NAMALWA (cell line): ENCODE results near the gene DNAH7.
"Not testable (repeated sequence)": the region's sequence is repeated elsewhere in the genome, so short reads cannot be mapped to it uniquely, and the experiment has no call there.

Experiments used
- DNase-seq: peaks from one replicate; pipeline ENCODE4 v3.0.0-alpha.2; 2015; ENCODE audit warnings: low spot score

DNAH7 gene

DNA sequence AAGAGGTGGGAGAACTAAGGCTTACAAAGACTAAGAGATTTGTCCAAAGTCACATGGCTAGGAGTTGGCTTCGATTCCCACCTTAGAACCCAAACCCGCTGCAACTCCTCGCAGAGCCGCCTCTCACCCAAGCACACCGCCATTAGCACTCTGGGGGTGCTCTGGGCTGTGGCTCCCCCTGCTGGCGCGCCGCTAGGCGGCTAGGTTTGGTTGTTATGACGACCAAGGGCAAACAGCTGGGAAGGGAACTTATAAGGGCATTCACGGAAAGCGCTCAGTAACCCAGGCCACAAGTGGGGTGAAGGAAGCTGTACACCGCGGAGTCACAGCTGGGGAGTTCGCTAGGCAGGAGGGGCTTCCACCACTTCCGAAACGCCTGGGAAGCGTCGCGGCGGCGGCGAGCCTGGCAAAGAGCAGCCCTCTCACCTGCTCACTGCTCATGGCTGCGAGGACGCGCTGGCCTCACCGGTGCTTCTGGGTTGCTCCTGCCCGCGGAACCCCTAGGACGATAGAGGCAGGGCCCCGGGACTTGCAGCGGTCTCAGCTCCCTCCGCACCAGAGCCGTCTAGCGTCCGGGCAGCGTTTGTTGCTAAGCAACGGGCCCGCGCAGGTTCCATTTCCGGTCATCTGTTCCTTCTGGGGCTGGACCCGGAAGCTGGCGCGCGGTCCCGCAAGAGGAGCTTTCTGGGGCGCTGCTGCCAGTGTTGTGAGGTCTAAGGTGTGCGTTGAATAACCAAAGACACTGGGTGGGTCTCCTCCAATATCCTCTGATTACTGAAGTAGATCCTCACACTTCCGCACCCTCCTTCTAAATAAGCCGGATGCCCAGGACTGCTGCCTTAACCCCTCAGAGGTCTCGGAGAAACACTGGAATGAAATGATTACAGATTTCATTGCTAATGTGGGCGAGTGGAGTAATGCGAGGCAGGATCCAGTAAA lies at the start of gene DNAH7:
Gene DNAH7, minus strand, starts transcription at position 567 of the 939 bp plus-strand sequence. Its CDS starts 126 bp downstream, at position 441.
- peak; percentile 94 for DNase-seq

DNA sequence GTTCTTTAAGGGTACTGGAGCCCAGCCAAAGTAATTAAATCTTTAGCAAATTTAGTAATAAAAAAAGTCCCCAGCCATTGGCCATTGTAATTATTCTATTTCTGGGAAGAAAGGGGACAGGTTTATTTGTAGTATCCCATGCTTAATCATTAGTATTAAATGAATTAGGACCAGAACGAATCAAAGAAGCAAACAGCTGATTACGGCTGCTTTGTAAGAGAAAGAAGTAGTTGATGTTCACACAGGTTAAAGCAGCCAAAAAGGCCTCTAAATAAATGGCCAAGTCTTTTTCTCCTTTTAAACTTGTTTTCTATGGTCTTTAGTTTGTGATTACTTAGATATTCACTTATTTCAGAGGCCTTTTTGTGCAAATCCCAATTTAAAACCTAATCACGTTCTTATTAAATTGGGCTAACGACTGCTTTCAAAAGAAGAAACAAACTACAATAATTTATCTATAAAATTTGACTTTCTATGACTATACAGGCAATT lies 48.6 kb upstream of the DNAH7 start:
- no peak for DNase-seq

DNA sequence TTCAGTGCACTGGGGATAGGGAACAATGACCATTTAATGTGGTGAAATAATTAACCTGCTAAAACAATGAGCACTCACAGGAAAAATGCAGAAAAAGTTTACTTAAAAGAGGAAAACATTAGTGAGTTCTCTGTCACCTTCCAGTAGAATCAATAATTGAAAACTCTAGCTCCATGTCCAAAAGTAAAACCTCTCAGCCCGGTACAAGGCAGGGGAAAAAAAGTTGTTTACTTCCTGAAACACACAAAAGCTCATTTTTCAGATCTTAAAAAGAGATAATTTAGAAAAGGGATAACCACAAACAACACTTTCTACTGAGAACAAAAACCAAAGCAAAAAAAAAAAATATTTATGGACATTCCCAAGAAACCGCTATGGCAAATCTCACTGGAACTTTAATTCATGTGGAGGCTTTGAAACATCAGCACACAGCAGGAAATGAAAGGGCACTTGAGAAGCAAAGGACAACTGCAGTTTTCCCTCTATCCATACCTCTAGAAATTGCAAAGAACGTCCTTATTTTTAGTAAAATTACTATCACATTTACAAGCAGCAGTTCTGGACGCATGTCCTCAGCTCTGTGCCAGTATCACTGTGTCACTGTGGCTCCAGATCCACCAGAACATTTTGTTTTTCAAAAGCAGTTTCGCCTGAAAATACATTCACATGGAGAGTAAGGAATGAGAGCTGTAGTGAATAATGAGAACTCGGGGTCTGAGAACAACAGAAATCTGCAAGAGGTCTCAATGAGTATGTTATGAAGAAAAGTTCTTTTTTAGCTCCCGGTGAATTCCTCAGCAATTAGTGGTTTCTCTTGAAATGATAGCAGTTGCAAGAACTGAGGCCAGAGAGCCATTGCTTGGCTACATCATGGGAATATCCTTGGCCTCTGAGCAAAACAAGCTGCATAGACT lies 44.7 kb upstream of the DNAH7 start:
- no peak for DNase-seq

DNA sequence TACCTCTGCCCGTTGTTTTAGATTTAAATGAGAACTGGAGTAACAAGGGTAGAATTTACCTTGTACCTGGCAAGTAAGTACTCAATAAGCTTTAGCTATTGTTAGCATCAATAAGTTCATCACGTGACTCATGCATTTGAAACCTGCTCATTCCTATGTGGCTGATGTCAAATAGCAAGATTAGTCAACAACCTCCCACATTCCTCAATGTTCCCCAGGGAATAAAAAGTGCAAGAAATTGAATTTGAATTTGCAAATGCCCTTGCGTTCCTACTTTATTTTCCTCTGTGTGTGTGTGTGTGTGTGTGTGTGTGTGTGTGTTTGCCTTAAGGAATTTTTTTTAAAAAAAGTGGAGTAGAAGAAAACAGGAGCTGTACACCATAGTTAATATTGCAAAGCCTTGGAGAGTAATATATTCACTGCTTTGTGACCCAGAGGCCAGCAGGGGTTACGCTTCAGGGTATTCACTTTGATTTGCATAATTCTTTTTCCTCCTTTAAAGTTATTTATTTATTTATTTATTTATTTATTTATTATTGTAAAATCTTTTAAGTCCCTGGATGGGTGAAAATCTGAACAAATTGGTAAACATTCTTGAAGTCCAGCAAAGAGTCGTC lies 43.9 kb upstream of the DNAH7 start:
- DNase-seq, result no peak

DNA sequence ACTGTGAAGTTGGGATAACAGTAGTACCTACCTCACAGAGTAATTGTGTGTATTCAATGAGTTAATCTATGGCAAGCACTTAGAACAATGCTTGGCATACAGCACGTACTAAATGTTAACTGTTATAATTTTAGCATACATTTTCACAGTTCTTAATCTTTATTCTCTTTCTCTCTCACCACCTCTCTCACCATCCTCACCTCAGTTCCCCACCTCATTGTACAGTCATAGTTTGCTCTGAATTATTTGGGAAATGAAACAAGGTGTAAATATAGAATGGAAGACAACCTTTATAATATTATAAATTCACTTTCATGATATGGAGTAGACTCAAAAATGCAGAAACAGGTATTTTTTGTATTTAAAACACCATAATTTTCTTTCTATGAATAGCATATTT lies 40.0 kb upstream of the DNAH7 start:
- no peak for DNase-seq

DNA sequence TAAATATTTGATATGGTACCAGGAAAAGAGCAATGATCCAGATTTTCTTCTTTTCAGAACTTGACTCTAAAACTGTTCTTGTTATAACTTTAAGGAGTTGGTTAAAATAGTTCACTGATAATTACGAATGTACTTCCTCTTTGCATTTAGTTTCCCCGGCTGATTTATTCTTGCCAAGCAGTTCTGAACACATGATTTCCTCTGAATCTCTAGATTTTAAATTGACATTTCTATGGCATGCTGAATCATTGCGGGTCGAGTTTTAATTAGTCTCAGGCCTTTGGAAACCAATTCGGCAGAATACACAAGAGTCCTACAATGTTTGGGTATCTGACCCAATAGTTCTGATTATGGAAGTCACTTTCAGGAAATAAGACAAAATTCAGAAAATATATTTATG lies 37.3 kb upstream of the DNAH7 start:
- DNase-seq, result peak; percentile 49

DNA sequence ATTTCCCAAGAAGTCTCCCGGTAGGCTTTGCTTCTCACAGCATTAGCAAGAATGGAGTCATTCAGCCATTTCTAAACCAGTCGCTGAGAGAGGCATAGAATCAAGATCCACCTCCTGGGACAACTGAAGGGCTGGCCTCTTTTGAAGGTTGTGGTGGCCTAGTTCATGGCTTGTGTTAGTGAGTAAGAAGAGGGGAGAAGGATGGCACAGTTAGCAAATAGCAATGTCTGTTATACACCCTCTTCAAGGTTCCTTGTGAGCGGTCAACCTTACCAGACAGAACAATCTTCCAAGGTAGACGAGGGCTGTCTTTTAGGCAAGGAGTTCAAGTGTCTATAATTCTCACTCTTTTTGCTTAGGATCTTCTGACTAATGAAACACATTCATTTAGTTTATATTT lies 35.4 kb upstream of the DNAH7 start:
- DNase-seq, result no peak

DNA sequence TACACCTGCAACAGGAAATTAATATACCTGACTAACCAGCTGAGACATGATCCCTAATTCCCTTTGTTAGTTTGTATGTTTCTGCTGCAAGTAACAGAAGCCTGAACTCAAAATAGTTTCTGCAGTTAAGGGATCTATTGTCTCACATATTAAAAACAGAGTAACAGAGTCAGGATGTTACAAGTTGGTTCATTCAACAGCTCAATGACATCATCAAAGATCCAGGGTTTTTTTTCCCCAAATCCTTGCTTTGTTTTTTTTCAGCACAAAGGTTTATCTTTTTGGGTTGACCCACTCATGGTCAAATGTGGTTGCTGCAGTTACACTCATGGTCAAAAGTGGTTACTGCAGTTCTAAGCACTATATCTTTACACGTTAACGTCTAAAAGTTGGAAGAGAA lies 35.0 kb upstream of the DNAH7 start:
- DNase-seq, result no peak

DNA sequence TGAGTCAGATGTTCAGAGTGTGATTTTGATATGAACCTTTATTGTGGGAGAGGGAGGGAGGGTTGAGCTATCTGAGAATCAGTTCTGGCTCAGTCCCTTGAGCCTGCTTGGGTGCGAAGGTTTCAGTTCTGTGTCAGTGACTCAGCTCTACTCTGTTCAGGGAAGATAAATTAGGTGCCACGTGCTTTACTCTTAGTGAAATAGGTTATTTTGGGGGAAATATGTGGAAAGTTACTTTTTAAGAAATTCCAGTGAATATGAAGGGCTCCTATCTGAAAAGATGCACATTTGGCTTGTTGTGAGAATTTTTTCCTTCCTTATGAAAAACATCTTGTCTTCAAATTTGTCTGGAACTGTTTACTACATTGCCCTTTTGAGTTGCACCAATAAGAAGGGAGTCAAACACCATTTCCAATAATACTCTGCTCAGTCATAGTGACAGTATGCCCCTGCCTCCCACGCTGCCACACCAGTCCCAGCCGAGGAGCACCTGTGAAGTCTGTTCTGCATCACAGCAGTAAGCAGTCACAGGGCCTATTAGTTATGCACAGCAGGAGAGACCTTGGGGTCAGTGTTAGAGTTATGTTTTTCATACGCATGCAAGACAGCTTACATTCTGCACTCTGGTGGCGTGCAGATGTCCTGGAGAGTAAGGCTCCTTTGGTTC lies 32.8 kb upstream of the DNAH7 start:
- DNase-seq, result peak; percentile 76

DNA sequence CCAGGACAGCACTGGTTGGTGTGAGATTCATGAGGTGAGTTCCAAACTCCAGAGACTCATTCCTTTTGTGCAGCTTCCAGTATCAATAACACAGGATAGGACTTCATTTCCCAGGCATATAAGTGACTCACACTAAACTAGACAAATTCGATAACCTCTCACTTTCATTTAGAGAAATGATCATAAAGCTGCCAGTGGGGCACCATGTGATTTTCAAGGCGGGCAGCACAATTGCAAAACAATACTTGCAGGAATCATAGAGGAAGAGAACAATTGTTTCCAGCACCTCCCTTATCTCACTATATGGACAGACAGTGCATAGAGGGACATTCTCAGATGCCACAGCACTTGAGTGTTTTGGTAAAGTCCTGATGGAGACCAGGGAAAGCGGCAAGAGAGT lies 31.3 kb upstream of the DNAH7 start:
- no peak for DNase-seq

DNA sequence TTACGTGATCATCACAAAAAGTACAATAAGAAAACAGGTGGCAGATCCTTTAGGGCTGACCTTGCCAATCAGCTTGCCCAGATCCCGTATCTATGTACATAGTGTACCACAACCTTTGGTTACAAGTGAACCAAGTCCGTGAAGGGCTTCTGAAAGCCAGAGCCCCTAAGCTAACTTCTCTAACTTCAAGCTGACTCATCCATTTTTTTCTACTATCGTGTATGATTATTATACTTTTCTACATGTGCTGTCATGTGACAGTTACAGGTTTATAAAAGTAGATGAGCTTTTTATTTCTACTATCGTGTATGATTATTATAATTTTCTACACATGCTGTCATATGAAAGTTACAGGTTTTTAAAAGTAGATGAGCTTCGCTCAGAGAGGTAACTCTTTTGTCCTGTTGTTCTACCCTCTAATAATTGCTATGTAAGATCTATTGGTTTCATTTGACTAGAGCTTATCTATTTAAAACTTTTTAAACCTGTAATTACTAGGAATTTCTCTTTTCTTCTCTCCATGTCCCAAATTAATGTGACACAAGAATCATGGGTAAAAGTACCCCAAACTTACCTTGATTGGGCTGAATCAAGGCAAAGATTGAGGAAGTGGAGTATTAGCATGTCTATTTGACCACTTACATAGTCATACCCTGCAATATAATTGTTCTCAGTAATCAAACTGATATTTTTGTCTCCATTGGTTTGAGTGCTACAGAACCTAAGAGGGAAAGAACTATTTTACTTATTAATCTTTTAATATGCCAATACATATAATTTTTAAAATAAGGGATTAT lies 29.4 kb upstream of the DNAH7 start:
- no peak for DNase-seq

DNA sequence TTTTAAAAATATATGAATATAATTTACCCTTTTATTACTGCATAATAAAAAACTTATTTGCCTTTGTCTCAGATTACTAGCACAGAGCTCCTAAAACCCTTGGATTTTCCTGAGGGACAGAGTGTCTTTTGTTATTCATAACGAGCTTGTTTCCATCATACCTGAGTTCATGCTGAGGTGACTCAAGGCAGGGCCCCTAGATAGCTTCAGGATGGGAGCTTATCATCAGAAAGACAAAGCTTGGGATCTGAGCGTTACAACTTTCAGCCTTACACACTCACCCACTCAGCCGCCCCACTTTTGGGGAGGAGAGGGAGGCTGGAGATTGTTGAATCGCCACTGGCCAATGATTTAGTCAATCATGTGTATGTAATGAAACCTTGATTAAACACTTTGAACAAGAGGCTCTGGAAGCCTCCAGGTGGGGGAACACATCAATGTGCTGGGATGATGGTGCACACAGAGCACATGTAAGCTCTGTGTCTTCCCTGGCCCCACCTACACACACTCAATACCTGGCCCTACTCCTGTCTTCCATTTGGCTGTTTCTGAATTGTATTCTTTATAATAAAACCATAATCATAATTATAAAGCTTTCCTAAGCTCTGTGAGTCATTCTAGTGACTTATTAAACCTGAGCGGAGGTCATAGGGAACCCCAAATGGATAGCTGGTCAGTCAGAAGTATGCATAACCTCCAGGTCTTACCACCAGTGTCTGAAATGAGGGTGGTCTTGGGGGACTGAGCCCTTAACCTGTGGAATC lies 28.5 kb upstream of the DNAH7 start:
- DNase-seq, result no peak

DNA sequence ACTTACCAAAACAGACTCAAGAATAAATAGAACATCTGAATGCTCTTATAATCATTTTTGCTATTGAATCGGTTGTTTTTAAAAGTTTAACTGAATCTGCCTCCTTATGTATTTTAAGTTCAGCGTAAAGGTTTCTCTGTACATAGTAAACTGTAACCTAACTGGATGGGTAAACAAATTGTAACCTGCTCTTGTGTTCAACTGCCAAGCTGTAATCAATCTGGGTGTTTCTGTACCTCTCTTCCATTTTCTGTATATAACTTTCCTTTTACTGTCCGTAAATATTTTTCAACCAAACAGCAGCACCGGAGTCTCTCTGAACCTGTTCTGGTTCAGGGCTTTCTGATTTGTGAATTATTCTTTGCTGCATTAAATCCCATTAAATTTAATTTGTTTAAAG lies 27.6 kb upstream of the DNAH7 start:
- DNase-seq, result no peak

DNA sequence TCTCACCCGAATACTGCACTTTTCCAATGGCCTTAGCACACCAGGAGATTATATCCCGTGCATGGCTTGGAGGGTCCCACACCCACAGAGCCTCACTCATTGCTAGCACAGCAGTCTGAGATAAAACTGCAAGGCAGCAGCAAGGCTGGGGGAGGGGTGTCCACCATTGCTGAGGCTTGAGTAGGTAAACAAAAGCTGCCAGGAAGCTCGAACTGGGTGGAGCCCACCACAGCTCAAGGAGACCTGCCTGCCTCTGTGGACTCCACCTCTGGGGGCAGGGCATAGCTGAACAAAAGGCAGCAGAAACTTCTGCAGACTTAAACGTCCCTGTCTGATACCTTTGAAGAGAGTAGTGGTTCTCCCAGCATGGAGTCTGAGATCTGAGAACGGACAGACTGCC lies 20.8 kb upstream of the DNAH7 start:
- DNase-seq, result not testable (repeated sequence)

DNA sequence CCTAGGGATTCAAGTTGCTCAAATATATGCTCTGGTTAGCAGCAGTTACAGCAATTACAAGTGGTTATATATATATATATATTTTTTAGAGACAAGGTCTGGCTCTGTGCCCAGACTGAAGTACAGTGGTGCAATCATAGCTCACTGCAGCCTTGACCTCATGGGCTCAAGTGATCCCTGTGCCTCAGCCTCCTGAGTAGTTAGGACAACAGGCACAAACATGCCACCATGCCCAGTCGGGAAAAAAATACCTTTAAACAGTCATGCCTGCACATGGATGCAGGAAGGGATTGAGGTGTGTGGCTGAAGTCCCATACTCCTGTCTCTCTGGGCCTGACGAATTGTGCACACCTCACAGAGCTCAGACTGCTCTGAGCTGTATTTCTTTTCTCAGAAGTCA lies 19.6 kb upstream of the DNAH7 start:
- no peak for DNase-seq

DNA sequence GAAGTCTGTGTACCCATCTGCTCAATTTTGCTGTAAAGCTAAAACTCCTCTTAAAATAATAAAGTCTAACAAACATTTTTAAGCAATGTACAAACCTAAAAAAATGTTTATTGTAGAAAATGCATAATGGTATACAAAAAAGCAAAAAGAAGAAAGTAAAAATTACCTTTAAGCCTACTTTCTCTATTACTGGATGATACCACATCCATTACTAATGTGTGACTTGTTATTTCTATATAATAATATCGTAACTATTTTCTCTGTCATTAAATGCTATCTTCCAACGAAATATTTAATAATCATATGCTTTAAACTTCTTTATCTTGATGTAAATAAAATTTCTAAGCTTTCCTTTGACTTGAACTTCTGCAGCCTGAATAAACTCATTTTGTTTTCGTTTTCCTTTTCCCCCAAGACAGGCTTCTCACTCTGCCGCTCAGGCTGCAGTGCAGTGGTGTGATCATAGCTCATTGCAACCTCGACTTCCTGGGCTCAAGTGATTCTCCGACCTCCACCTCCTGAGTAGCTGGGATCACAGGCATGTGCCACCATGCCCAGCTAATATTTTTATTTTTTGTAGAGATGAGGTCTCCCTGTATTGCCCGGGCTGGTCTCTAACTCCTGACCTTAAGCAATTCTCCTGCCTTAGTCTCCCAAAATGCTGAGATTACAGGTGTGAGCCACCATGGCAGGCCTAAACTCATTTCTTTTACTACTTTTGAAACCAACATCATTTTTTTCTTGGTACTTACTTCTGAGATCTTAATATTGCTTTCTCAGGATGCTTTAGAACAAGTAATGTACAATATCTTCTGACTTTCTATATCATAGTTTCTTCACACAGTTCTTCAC lies 18.1 kb upstream of the DNAH7 start:
- DNase-seq, result no peak

DNA sequence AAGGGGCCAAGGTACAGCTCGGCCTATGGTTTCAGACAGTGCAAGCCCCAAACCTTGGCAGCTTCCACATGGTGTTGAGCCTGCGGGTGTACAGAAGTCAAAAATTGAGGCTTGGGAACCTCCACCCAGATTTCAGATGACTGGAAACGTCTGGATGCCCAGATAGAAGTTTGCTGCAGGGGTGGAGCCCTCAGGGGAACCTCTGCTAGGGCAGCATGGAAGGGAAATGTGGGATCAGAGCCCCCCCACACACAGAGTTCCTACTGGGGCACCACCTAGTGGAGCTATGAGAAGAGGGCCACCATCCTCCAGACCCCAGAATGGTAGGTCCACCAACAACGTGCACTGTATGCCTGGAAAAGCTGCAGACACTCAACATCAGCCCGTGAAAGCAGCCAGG lies 15.0 kb upstream of the DNAH7 start:
- DNase-seq, result no peak

DNA sequence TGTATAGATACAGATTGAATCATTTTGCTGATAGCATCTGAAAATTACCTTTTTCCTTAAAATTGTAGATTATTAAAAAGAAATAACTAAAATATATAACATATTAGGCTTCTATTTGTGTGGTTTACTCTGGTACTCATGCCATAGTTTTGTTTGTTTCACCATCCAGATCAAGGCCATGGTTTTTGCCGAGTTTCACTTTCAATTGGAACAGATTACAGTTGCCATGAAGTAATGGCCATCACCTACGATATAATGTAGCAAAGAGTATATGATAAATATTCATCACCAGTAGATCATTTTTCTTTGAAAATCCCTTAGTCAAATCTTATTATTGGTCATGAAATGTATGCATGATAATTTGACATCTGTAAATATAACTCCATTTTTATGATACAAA lies 11.9 kb upstream of the DNAH7 start:
- DNase-seq, result no peak

DNA sequence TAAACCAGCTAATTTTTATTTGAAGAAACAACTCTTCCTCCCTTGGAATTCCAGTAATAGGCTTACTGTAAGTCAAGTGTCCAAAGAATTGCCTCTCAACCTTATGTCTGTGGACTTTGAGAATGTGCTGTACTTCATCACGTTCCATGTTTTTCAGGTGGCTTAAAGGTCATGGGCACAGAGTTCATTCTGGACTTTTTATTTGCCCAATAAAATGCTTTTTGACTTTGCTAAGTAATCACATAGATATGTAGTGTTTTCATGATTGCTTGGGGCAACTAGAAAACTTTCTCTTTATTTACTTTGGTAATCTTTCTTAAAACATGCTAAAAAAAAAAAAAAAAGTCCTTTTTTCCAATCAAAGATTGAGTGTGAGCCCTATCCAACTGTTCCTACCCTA lies 10.4 kb upstream of the DNAH7 start:
- DNase-seq, result no peak
